Kidney epithelial cell (primary cell): ENCODE results near the gene SELPLG. TPM values are rescaled to one million over a fixed set of nuclear protein-coding genes. Genes with fewer than 3 reads are reported as not detected.
"Not testable (repeated sequence)": the region's sequence is repeated elsewhere in the genome, so short reads cannot be mapped to it uniquely, and the experiment has no call there.

Experiments used
- DNase-seq: peaks from one replicate; pipeline ENCODE4 v3.0.0-alpha.2; 2010; ENCODE audit warnings: low read depth
- H3K27me3 ChIP-seq: 2 replicates; pipeline ENCODE4 v1.6.0; 2011; ENCODE audit warnings: low read length; ENCODE audit not compliant: control insufficient read depth, insufficient read depth
- H3K36me3 ChIP-seq: 2 replicates; pipeline ENCODE4 v1.5.1; 2011; ENCODE audit warnings: low read length; ENCODE audit not compliant: control insufficient read depth, insufficient read depth
- H3K4me3 ChIP-seq: 2 replicates; pipeline ENCODE4 v1.5.1; 2011; ENCODE audit warnings: low read depth, mild to moderate bottlenecking, control low read depth, low read length
- CTCF ChIP-seq: IDR thresholded peaks from 2 replicates; pipeline ENCODE4 v1.5.1; 2011; ENCODE audit warnings: mild to moderate bottlenecking, moderate library complexity, low read length, control low read depth, inconsistent platforms; ENCODE audit not compliant: insufficient read depth, poor library complexity, severe bottlenecking
- total RNA-seq: library from RNA; depleted of rRNA; stranded (reverse); fragments of >200 nt; gene quantifications from 2 replicates; pipeline ENCODE4 v1.2.3, GENCODE V29; 2015

SELPLG gene
- total RNA-seq, 1 donor from 2014 or later: 0.42 TPM

DNA sequence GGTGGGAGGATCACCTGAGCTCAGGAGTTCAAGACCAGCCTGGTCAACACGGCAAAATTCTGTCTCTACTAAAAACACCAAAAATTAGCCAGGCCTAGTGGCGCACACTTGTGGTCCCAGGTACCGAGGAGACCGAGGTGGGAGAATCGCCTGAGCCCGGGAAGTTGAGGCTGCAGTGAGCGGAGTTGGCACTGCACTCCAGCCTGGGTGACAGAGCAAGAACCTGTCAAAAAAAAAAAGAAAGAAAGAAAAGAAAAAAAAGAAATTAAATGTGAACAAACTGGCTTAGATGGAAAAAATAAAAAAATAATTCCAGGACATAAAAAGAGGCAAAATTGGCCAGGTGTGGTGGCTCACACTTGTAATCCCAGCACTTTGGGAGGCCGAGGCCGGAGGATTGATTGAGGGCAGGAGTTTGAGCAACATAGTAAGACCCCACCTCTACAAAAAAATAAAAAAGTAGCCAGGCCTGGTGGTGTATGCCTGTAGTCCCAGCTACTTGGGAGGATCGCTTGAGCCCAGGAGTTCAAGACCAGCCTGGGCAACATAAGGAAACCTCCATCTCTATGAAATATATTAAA, 39.3 kb downstream of the SELPLG start:
- no peak overlapping the region for H3K4me3 ChIP-seq
- no peaks in the 10 kb centered on the region for H3K36me3 ChIP-seq
- no peak for DNase-seq
- TF ChIP-seq CTCF: no peak
- peaks cover 9% of the 10 kb centered on the region for H3K27me3 ChIP-seq

GRCh38 chr12:108592033-108592909, 41.4 kb downstream of the SELPLG start:
- TF ChIP-seq CTCF: no peak
- Histone ChIP-seq H3K27me3 (peaks cover 7% of the 10 kb centered on the region), H3K36me3 (no peaks in the 10 kb centered on the region), H3K4me3 (no peak overlapping the region)
- DNase-seq: no peak

DNA sequence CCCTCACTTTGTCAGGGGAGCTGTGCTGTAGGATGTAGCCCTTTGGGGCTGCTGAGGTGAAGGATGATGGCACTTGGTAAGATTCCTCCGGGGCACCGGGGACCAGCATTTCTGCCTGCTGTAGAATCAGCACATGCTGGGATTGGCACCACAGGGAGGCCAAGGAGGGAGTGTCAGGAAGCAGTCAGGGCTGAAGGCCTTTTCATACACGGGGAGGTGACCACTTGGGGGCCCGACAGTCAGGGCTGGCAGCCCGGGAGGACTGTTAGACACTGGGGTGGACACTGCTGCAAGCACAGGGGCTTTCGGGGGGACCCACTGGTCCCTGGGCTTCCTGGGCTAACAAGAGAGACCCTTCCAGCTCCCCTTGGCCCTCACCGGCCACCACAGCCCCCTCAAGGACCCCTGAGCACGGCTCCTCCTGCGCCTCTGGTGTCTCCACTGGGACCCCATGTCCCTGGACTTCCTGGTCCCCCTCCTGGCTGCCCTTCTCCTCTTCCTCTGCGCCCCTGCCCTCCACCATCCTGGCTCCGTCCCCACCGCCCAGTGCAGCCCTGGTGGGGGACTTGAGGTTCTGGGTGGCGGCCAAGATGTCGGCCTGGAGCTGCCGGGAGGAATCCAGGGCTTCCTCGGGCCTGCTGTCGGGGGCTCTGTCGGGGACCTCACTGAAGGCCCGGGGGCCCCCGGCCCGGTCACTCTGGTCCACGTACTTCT, 42.3 kb downstream of the SELPLG start:
- DNase-seq: no peak
- H3K27me3 ChIP-seq: peaks cover 4% of the 10 kb centered on the region
- TF ChIP-seq CTCF: no peak
- no peak overlapping the region for H3K4me3 ChIP-seq
- no peaks in the 10 kb centered on the region for H3K36me3 ChIP-seq

DNA sequence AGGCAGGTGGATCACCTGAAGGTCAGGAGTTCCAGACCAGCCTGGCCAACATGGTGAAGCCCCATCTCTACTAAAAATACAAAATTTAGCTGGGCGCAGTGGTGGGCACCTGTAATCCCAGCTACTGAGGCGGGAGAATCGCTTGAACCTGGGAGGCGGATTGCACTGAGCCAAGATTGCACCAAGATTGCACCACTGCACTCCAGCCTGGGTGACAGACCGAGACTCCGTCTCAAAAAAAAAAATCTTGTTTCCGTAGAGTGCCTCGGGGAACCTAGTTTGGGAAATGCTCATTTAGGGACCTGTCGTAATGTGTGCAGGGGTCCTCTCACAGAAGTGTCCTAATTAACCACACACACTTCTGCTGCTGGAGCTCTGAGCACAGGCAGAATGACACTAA, 43.2 kb downstream of the SELPLG start:
- not testable (repeated sequence) for DNase-seq, H3K27me3 ChIP-seq, H3K4me3 ChIP-seq, H3K36me3 ChIP-seq

DNA sequence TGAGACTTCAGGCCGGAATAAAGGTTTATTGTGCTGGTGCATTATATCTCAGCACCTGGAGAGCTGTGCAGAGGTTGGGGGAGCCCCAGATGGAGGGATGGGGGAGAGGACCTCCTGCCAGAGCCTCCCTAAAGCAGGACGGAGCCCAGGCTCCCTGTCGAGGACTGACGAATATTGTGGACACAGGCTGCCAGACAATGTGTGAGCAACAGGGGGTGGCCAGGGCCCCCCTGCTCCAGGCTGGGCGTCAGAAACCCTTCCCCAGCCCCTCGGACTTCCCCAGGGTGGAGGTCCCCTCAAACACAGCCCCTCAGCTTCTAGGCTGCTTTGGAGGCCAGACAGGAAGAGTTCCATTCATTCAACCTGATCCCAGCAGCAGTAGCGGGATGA, 43.9 kb downstream of the SELPLG start:
- Histone ChIP-seq H3K27me3 (peaks cover 4% of the 10 kb centered on the region), H3K4me3 (no peak overlapping the region), H3K36me3 (no peaks in the 10 kb centered on the region)
- DNase-seq: no peak
- TF ChIP-seq CTCF: no peak
